ENCODE data around the gene NECTIN1.

GRCh38 chr11:119610836-119611426, 118.1 kb downstream of the NECTIN1 start:
- TF ChIP-seq, protein P1, sequence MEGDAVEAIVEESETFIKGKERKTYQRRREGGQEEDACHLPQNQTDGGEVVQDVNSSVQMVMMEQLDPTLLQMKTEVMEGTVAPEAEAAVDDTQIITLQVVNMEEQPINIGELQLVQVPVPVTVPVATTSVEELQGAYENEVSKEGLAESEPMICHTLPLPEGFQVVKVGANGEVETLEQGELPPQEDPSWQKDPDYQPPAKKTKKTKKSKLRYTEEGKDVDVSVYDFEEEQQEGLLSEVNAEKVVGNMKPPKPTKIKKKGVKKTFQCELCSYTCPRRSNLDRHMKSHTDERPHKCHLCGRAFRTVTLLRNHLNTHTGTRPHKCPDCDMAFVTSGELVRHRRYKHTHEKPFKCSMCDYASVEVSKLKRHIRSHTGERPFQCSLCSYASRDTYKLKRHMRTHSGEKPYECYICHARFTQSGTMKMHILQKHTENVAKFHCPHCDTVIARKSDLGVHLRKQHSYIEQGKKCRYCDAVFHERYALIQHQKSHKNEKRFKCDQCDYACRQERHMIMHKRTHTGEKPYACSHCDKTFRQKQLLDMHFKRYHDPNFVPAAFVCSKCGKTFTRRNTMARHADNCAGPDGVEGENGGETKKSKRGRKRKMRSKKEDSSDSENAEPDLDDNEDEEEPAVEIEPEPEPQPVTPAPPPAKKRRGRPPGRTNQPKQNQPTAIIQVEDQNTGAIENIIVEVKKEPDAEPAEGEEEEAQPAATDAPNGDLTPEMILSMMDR (conservative IDR thresholded peaks at IDR 0.05; ENCODE audit: low read depth, low read length): no peak
- TF ChIP-seq POLR2A (IDR thresholded peaks at IDR 0.05; ENCODE audit: low read depth, low read length) (no peak), CHD1 (IDR thresholded peaks at IDR 0.05; ENCODE audit: low read depth, low read length) (no peak), RCOR1 (IDR thresholded peaks at IDR 0.05; ENCODE audit: insufficient replicate concordance, low read length) (no peak), BHLHE40 (IDR thresholded peaks at IDR 0.05; ENCODE audit: low read depth, low read length) (no peak), RFX5 (IDR thresholded peaks at IDR 0.05; ENCODE audit: low read depth, low read length) (no peak), RAD21 (IDR thresholded peaks at IDR 0.05; ENCODE audit: low read length) (no peak), CEBPB (IDR thresholded peaks at IDR 0.05; ENCODE audit: low read depth, low read length) (no peak)
- TF ChIP-seq, protein P2, sequence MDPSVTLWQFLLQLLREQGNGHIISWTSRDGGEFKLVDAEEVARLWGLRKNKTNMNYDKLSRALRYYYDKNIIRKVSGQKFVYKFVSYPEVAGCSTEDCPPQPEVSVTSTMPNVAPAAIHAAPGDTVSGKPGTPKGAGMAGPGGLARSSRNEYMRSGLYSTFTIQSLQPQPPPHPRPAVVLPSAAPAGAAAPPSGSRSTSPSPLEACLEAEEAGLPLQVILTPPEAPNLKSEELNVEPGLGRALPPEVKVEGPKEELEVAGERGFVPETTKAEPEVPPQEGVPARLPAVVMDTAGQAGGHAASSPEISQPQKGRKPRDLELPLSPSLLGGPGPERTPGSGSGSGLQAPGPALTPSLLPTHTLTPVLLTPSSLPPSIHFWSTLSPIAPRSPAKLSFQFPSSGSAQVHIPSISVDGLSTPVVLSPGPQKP (IDR thresholded peaks at IDR 0.05; ENCODE audit: borderline replicate concordance, low read depth, low read length): no peak

All from IMR-90 (cell line).